ENCODE results near the gene RXFP3. TPM values are rescaled to one million over a fixed set of nuclear protein-coding genes. Genes with fewer than 3 reads are reported as not detected.
"Not testable (repeated sequence)": the region's sequence is repeated elsewhere in the genome, so short reads cannot be mapped to it uniquely, and the experiment has no call there.

RXFP3 gene
- total and polyA plus RNA-seq, 5 donors: not detected

DNA sequence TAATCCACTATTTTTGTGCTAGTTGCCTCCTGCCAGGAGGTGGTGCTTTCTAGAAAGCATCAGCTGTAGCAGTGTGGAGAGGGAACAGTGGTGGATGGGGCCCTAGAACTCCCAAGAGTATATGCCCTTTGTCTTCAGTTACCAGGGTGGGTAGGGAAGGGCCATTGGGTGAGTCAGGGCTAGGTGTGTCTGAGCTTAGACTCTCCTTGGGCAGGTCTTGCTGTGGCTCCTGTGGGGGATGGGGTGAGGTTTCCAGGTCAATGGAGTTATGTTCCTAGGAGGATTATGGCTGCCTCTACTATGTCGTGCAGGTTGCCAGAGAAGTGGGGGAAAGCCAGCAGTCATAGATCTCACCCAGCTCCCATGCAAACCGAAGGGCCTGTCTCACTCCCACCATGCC lies 33.1 kb upstream of the RXFP3 start:
- H3K9me3 ChIP-seq (ENCODE audit: control insufficient read depth, low read length): peaks cover 2% of the 10 kb centered on the region
- no peaks in the 10 kb centered on the region for H3K27me3 ChIP-seq (ENCODE audit: control insufficient read depth, insufficient read depth)
- ATAC-seq (no peak), DNase-seq (no peak)
- no peaks in the 10 kb centered on the region for H3K4me1 ChIP-seq (ENCODE audit: control insufficient read depth, insufficient read depth, low read length)
- H3K27ac ChIP-seq (ENCODE audit: low read length): no peak overlapping the region
- intact Hi-C loops (cut with DNase I): no loop called here
- 89% methylated on average over 2 of the region's 2 CpGs for WGBS
- no peak overlapping the region for H3K4me3 ChIP-seq (ENCODE audit: low read length)

DNA sequence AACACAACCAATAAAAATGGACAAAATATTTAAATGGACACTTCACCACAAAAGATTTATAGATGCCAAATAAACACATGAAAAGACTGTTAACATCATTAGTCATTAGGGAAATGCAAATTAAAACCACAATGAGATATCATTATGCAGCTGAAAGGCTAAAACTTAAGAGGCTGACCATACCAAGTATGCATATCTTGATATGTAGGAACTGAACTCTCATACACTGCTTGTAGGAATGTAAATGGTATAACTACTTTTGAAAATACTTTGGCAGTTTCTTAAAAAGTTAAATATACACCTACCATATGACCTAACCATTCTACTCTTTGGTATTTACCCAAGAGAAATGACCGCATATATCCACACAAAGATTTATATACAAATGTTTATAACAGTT lies 30.8 kb upstream of the RXFP3 start:
- H3K9me3 ChIP-seq (ENCODE audit: control insufficient read depth, low read length): peaks cover 4% of the 10 kb centered on the region
- WGBS: 87% methylated on average over 1 of the region's 1 CpG
- no peaks in the 10 kb centered on the region for H3K4me1 ChIP-seq (ENCODE audit: control insufficient read depth, insufficient read depth, low read length)
- no peaks in the 10 kb centered on the region for H3K27me3 ChIP-seq (ENCODE audit: control insufficient read depth, insufficient read depth)
- DNase-seq (no peak), ATAC-seq (no peak)
- H3K27ac ChIP-seq (ENCODE audit: low read length): no peak overlapping the region
- H3K4me3 ChIP-seq (ENCODE audit: low read length): no peak overlapping the region
- intact Hi-C loops (cut with DNase I): no loop called here

DNA sequence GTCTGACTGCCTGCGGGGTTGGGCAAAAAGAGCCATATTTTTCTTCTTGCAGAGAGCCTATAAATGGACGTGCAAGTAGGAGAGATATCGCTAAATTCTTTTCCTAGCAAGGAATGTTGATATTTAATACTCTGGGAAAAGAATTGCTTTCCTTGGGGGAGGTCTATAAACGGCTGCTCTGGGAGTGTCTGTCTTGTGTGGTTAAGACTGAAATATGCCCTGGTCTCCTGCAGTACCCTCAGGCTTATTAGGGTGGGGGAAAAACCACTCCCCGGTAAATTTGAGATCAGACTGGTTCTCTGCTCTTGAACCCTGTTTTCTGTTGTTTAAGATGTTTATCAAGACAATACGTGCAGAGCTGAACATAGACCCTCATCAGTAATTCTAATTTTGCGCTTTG lies 29.9 kb upstream of the RXFP3 start:
- H3K27ac ChIP-seq (ENCODE audit: low read length); H3K27me3 ChIP-seq (ENCODE audit: control insufficient read depth, insufficient read depth); H3K4me1 ChIP-seq (ENCODE audit: control insufficient read depth, insufficient read depth, low read length); intact Hi-C loops (cut with DNase I); H3K4me3 ChIP-seq (ENCODE audit: low read length); H3K9me3 ChIP-seq (ENCODE audit: control insufficient read depth, low read length); DNase-seq; ATAC-seq: not testable (repeated sequence)
- WGBS: 79% methylated on average over 7 of the region's 7 CpGs

DNA sequence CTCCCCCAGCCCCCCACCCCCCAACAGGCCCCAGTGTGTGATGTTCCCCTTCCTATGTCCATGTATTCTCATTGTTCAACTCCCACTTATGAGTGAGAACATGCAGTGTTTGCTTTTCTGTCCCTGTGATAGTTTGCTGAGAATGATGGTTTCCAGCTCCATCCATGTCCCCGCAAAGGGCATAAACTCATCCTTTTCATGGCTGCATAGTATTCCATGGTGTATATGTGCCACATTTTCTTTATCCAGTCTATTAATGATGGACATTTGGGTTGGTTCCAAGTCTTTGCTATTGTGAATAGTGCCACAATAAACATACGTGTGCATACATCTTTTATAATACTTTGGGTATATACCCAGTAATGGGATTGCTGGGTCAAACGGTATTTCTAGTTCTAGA lies 21.3 kb upstream of the RXFP3 start:
- H3K27me3 ChIP-seq (ENCODE audit: control insufficient read depth, insufficient read depth); ATAC-seq; H3K4me1 ChIP-seq (ENCODE audit: control insufficient read depth, insufficient read depth, low read length); DNase-seq; H3K27ac ChIP-seq (ENCODE audit: low read length); H3K4me3 ChIP-seq (ENCODE audit: low read length); H3K9me3 ChIP-seq (ENCODE audit: control insufficient read depth, low read length); intact Hi-C loops (cut with DNase I): not testable (repeated sequence)
- WGBS: 94% methylated on average over 3 of the region's 3 CpGs

DNA sequence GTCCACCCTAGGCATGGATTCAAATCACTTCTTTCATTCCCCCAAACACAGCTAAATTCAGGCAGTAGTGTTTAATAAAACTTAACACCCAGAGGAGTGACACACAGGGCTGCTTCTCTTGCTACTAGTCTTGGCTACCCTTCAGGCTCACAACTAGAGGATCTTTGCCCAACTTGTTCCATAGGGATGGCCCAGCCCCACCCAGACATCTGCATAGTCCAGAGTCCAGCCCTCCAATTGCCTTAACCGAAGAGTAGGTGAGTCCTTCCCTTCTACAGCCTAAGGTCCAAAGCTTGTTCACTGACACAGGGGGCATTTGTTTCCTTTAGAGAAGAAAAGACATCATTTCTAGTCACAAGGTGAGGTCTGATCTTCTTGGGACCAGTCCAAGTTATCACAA lies 15.2 kb upstream of the RXFP3 start:
- intact Hi-C loops (cut with DNase I): no loop called here
- no peak for ATAC-seq
- WGBS: 84% methylated on average over 1 of the region's 1 CpG

DNA sequence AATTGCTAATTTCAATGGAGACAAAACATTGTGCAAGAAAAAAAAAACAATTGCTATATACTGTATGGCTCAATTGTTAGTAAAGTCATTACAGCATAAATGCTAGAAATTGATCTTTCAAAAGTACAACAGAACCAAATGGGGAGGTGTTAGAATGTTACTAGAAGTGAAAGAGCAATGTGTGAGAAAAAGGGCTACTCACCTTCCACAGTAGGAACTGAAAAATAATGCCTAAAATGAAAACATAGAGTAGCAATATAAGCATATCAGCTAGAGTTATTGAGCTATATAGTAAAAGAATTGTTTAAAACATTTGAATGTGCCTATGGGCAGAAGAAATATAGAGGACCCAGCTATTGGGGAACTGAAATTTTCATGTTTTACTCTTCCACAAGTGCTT lies 10.9 kb upstream of the RXFP3 start:
- Histone ChIP-seq H3K9me3 (ENCODE audit: control insufficient read depth, low read length) (peaks cover 5% of the 10 kb centered on the region), H3K4me1 (ENCODE audit: control insufficient read depth, insufficient read depth, low read length) (no peaks in the 10 kb centered on the region), H3K4me3 (ENCODE audit: low read length) (no peak overlapping the region), H3K27ac (ENCODE audit: low read length) (no peak overlapping the region), H3K27me3 (ENCODE audit: control insufficient read depth, insufficient read depth) (no peaks in the 10 kb centered on the region)
- ATAC-seq (no peak), DNase-seq (no peak)
- intact Hi-C loops (cut with DNase I): no loop called here

More for the DNA sequence above, 15.2 kb upstream of the RXFP3 start:
- no peak for DNase-seq
- no peak overlapping the region for H3K4me3 ChIP-seq (ENCODE audit: low read length)
- H3K9me3 ChIP-seq (ENCODE audit: control insufficient read depth, low read length): peaks cover 5% of the 10 kb centered on the region
- no peaks in the 10 kb centered on the region for H3K4me1 ChIP-seq (ENCODE audit: control insufficient read depth, insufficient read depth, low read length)
- H3K27ac ChIP-seq (ENCODE audit: low read length): no peak overlapping the region
- H3K27me3 ChIP-seq (ENCODE audit: control insufficient read depth, insufficient read depth): no peaks in the 10 kb centered on the region

DNA sequence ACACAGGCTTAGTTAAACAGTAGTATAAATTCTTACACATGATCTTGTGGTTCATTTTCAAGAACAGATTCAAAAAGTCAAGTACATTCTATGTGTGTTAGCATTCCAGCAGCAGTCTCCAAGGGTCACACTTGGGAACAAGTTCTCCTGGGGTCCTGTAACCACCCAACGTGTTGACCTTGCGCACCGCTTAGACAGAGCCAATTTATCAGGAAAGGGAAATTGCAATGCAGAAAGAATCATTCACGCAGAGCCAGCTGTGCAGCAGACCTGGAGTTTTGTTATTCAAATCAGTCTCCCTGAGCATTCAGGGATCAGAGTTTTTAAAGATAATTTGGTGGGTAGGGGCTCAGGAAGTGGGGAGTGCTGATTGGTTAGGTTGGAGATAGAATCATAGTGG lies 8.5 kb upstream of the RXFP3 start:
- Histone ChIP-seq H3K9me3 (ENCODE audit: control insufficient read depth, low read length) (peaks cover 2% of the 10 kb centered on the region), H3K4me3 (ENCODE audit: low read length) (no peak overlapping the region), H3K27me3 (ENCODE audit: control insufficient read depth, insufficient read depth) (no peaks in the 10 kb centered on the region), H3K4me1 (ENCODE audit: control insufficient read depth, insufficient read depth, low read length) (no peaks in the 10 kb centered on the region), H3K27ac (ENCODE audit: low read length) (no peak overlapping the region)
- WGBS: 53% methylated on average over 4 of the region's 4 CpGs
- DNase-seq: no peak
- intact Hi-C loops (cut with DNase I): no loop called here
- ATAC-seq: no peak

DNA sequence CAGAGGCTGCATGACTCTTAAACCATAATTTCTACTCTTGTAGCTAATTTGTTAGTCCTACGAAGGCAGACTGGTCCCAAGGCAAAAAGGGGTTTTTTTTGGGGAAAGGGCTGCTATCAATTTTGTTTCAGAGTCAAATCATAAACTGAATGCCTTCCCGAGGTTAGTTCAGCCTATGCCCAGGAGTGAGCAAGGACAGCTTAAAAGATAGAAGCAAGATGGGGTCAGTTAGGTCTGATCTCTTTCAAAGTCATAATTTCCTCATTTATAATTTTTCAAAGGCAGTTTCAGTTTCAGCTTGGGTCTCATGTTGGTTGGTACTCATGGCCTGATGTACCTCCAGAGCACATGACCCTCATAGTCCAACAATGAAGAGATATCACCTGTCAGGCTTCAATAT lies 7.9 kb upstream of the RXFP3 start:
- 75% methylated on average over 2 of the region's 2 CpGs for WGBS
- intact Hi-C loops (cut with DNase I): no loop called here
- Histone ChIP-seq H3K9me3 (ENCODE audit: control insufficient read depth, low read length) (no peaks in the 10 kb centered on the region), H3K4me3 (ENCODE audit: low read length) (no peak overlapping the region), H3K27me3 (ENCODE audit: control insufficient read depth, insufficient read depth) (no peaks in the 10 kb centered on the region), H3K27ac (ENCODE audit: low read length) (no peak overlapping the region), H3K4me1 (ENCODE audit: control insufficient read depth, insufficient read depth, low read length) (no peaks in the 10 kb centered on the region)
- DNase-seq (no peak), ATAC-seq (no peak)

DNA sequence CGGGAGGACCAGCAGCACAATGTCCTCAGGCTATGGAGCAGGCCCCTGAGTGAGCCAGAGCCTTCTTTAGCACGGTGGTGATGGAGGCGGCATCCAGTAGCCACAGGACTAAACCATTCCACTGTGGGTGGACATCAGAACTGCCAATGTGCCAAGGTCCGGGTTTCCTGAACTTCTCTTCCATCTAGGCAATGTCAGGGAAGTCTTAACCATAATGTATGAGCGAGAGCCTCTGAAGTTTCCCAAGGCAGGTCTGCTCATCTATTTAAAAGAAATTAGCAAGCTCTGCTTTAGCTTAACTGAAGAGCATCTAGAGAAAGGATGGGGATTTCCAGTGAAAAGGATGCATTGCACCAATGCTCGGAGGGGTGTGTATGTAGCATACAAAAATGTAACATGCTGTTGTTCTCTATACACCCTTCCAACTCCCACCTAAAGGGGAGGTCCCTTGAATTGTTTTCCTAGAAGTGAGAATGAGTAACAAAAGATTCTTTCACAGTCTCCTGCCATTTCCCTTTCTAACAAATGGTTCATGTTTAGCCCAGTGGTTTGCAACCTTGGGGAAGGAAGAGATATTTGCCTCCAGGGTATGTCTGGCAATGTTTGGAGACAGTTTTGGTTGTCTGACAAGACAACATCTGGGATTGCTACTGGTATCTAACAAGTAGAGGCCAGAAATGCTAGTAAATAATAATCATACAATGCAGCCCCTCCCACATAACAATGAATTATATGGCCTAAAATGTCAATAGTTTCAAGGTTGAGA lies 6.1 kb upstream of the RXFP3 start:
- intact Hi-C loops (cut with DNase I): loop anchor here in 1 of 4 donors (10.0 kb wide), 2 partner anchors 465 to 495 kb away; no protein-coding TSS in a partner anchor

DNA sequence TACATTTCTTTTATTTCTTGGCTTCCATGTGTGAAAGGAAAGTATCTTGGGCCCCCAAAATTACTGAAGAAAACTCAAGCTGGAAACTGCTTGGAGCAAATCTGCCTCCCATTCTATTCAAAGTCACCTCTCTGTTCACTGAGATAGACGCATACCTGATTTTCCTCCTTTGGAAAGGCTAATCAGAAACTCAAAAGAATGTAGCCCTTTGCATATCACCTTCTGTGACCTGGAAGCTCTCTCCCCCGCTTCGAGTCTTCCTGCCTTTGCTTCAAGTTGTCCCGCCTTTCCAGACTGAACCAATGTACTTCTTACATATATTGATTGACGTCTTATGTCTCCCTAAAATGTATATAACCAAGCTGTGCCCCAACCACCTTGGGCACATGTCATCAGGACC lies 5.0 kb upstream of the RXFP3 start:
- intact Hi-C loops (cut with DNase I): loop anchor here in 1 of 4 donors (10.0 kb wide), 2 partner anchors 466 to 496 kb away; no protein-coding TSS in a partner anchor
- DNase-seq (no peak), ATAC-seq (no peak)
- H3K4me1 ChIP-seq (ENCODE audit: control insufficient read depth, insufficient read depth, low read length): no peaks in the 10 kb centered on the region
- no peaks in the 10 kb centered on the region for H3K9me3 ChIP-seq (ENCODE audit: control insufficient read depth, low read length)
- H3K4me3 ChIP-seq (ENCODE audit: low read length): no peak overlapping the region
- H3K27ac ChIP-seq (ENCODE audit: low read length): no peak overlapping the region
- H3K27me3 ChIP-seq (ENCODE audit: control insufficient read depth, insufficient read depth): no peaks in the 10 kb centered on the region
- 74% methylated on average over 5 of the region's 5 CpGs for WGBS

More for the DNA sequence above, 6.1 kb upstream of the RXFP3 start:
- H3K27me3 ChIP-seq (ENCODE audit: control insufficient read depth, insufficient read depth): no peaks in the 10 kb centered on the region
- H3K4me3 ChIP-seq (ENCODE audit: low read length): no peak overlapping the region
- ATAC-seq (no peak), DNase-seq (no peak)
- no peak overlapping the region for H3K27ac ChIP-seq (ENCODE audit: low read length)
- WGBS: 84% methylated on average over 6 of the region's 6 CpGs
- H3K9me3 ChIP-seq (ENCODE audit: control insufficient read depth, low read length): no peaks in the 10 kb centered on the region
- H3K4me1 ChIP-seq (ENCODE audit: control insufficient read depth, insufficient read depth, low read length): no peaks in the 10 kb centered on the region

DNA sequence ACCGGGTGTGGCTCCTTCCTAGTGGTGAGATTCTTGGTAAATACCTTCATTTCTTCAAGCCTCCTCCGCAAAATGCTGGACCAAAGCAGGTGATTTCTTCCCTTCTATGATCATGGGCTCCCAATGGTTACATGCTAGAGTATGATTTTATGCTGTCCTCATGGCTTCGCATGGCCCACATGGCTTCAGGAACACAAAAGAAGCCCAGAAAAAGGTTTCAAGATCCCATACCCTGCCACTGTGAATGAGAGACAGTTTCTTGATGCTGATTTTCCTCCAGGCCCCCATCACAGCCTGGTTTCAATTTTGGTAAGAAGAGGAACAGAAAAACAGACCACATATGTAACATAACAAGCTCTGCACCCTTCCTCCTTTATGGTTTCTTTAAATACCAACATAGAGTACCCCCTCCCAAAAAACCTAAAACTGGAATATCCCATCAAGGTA lies 2.4 kb upstream of the RXFP3 start:
- no peaks in the 10 kb centered on the region for H3K27me3 ChIP-seq (ENCODE audit: control insufficient read depth, insufficient read depth)
- WGBS: 88% methylated on average over 3 of the region's 3 CpGs
- no peak overlapping the region for H3K27ac ChIP-seq (ENCODE audit: low read length)
- H3K4me3 ChIP-seq (ENCODE audit: low read length): no peak overlapping the region
- no peaks in the 10 kb centered on the region for H3K4me1 ChIP-seq (ENCODE audit: control insufficient read depth, insufficient read depth, low read length)
- ATAC-seq: no peak
- no peaks in the 10 kb centered on the region for H3K9me3 ChIP-seq (ENCODE audit: control insufficient read depth, low read length)
- intact Hi-C loops (cut with DNase I): loop anchor here in 1 of 4 donors (10.0 kb wide), 2 partner anchors 469 to 499 kb away; no protein-coding TSS in a partner anchor
- no peak for DNase-seq

Measured in right cardiac atrium (tissue), 5 donors.